HG03460 (cell line): ENCODE results near the gene OSBPL5.

ENCODE experiments used
- ATAC-seq: cut with Tn5 transposase; IDR thresholded peaks from one replicate; pipeline ENCODE4 v1.9.1; 2021; ENCODE audit not compliant: unreplicated experiment

Gene OSBPL5

GRCh38 chr11:3135481-3136440 lies 29.3 kb downstream of the OSBPL5 start:
- ATAC-seq, result no peak

DNA sequence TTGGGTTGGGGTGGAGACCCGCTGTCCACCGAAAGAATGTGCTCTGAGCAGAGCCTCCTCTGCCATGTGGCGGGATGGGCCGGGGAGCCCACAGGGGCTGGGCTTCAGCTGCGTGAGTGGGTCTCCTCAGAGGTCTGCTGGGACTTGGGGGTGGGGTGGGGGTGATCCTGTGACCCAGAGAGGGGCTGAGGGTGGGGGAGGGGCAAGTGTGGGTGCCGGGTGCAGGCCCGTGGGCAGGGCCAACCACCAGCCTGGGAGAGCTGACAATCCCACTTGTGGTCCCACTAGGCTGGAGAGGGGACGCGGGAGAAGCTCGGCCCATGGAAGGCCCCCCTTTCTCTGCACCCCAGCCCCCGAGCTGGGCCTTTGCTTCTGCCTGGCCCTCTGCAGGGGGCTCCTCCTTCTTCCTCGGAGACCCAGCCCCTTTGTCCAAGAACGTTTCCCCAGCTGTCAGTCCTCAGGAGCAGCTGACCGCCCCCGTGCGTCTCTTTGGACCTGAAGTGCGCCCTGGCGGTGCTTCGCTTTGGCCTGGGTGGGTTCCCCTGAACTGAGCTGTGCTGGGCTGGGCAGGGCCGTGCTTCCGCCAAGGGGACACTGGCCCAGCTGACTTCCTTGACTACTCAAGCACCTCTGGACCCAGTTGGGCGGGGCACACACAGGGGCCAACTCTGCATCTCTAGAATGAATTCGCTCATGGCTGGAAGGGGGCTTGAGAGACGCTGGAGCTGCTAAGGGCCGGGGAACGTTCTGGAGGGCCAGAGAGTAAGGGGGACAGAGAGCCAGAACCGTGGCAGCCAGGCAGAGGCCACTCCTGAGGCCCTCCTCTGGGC lies 30.2 kb downstream of the OSBPL5 start:
- no peak for ATAC-seq

- ATAC-seq, result no peak
Measured at GRCh38 chr11:3134218-3134621, 30.9 kb downstream of the OSBPL5 start.

DNA sequence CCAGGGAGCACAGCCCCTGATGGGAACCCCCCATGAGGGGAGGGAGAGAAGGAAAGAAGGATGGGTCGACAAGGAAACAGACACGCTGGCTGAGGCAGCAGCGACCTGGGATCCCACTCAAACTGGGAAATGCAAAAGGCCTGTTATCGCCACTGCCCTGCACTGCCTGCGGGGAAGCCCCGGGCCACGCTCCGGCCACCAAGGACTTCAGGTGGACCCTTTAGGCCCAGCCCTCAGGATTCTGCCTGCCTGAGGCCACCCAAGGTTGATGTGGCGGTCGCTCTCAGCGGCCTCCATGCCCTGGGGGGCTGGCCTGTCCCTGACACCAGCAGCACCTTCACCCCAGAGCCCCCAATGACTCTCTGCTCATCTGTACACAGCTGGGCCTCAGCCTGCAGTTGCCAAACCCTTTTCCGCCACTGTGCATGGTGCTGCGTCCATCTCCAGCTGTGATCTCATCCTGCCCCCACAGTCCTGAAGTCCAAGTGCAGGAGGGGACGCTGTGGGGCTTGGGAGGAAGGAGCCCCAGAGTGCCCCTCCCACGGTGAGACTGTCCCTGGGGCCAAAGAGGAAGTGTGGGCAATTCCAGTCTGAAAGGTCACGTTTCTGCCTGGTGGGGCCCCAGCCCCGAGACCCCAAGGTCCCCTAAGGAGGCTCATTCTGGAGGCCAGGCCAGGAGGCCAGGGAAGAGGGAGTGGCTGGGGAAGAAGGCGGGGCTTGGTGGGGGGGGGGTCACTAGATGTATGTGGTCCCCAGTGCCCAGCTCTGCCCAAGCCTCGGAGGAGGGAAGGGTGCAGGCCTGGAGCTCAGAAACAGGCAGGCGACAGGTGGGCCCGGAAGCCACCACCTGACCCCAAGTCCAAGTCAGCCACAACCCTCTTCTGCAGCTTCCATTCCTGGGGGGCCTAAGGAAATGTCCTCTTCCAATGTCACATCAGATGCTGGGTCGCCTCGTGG lies 31.6 kb downstream of the OSBPL5 start:
- no peak for ATAC-seq

- no peak for ATAC-seq
Measured at GRCh38 chr11:3132831-3133260, 32.3 kb downstream of the OSBPL5 start.

- ATAC-seq, result no peak
Measured at GRCh38 chr11:3132271-3132781, 32.8 kb downstream of the OSBPL5 start.

- ATAC-seq, result no peak
Measured at GRCh38 chr11:3131330-3131941, 33.7 kb downstream of the OSBPL5 start.

- ATAC-seq, result no peak
Measured at GRCh38 chr11:3130269-3131071, 34.6 kb downstream of the OSBPL5 start.

DNA sequence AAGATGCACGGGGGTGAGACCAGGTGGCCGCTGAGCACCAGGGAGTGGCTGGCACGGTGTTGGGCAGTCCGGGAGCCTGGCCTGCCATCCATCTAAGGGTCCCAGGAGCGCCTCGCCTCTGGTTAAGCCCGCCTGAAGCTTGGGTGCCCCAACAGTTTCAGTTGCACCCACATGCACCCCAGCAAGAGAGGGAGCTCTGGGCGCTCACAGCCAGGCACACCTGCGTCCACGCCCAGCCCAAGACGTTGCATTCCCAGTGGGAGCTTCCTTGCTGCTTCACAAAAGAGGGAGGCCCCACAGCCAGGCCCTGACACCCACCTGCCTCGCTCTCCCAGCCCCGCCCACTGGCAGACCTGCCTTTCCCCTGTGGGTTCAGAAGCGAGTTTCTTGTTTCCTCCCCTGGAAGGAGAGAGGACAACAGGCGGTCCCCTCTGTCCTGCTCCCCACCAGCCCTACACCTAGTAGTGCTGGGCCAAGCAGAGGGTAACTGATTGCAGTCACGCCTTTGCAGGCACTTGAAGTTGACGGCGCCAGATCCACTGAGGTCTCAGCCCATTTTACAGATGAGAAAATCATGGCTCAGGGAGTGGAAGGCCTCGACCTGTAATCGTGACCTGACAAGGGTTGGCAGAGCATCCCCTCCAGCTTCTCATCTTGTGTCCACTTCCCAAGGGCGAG lies 35.4 kb downstream of the OSBPL5 start:
- ATAC-seq, result no peak

DNA sequence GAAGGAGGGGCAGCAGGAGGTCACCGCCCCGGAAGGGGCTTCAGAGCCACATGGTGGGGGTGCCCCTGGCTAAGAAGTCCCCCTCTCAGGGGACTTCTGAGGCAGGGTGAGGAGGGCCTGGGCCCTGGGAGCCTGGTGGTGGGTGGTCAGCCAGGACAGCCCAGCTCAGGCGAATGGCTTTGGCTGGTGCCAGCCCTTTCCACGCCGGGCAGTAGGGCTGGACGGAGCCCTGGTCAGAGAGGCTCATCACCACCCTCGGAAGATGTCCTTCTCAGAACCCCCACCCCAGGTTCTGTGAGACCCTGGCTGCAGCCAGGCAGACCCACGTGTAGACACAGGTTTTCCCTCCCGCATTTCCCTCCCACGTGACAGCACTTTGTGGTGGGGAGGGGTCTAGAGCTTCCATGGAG lies 35.9 kb downstream of the OSBPL5 start:
- ATAC-seq, result no peak

GRCh38 chr11:3128356-3129180 lies 36.5 kb downstream of the OSBPL5 start:
- no peak for ATAC-seq

DNA sequence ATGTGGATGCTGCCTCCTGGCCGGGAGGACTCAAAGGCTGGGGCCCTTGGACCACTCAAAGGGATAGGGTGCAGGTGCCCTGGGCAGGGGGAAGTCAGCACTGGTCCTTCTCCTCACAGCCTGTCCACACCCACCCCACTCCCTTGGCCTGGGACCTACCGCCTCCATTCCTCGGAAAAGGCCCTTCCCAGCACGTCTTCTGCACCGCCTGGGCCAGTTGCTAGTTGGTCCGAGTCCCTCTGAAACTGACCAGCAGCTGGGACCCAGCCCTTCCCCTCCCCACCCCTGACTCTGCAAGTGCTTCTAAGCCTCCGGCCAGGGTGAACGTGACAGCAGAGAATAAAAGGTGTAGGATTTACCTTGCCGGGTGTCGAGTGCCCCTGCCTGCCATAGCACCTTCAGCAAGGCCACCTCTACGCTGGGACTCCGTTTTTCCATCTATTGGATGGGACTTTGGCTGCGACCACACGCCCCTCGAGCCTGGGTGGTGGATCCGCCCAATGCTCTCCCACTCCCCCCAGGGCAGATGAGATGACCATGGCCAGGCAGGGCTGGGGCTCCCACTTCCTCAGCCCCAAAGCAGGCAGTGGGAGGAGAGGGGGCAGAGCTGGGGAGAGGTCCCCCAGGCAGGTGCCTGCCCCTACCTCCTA lies 37.3 kb downstream of the OSBPL5 start:
- ATAC-seq, result no peak

DNA sequence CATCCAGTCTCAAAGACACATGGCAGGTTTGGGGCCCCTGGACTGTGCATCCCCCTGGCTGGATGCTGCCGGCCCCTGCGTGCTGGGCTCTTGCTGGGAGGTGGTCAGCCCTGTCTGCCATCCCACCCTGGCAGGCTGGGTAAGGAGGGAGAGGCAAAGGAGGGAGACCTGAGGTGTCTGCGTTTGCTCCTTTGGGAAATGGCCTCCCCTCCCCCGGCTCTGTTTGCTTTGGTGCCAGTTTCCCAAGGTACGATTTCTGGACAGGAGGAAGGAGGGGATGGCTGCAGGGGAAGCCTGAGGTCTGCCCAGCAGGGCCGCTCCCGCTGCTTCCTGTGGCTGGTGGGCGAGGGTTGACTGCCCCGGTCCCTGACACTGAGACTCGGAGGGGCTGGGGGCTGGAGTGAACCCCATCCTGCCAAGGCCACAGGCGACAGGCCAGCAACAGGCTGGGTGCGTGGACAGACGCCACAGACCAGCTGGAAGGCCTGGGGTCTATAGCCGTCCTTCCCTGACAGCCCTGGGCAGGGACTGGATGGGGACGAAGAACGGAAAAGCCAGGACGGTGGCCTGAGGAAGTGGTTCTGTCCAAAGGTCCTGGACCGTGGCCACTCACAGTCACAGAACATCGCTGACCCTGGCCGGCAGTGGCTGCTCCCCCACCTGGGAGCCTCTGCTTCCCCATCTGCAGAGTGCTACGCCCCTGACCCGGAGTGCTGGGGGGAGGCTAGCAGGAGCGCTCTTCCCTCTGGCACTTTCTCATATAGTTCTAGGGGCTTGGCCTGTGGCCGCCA lies 38.0 kb downstream of the OSBPL5 start:
- no peak for ATAC-seq

- no peak for ATAC-seq
Measured at GRCh38 chr11:3126207-3126865, 38.8 kb downstream of the OSBPL5 start.

- ATAC-seq, result no peak
Measured at GRCh38 chr11:3124821-3125220, 40.3 kb downstream of the OSBPL5 start.
